CD4-positive, alpha-beta T cell treated with Interleukin-1 beta for 1 hour (primary cell): ENCODE measurements around the gene RIMS4.
"Not testable (repeated sequence)": the region's sequence is repeated elsewhere in the genome, so short reads cannot be mapped to it uniquely, and the experiment has no call there.

Source experiments
- DNase-seq, 2 donors: peaks; one replicate each; pipeline ENCODE4 v3.0.0-alpha.2; 2020 to 2022

Gene RIMS4

DNA sequence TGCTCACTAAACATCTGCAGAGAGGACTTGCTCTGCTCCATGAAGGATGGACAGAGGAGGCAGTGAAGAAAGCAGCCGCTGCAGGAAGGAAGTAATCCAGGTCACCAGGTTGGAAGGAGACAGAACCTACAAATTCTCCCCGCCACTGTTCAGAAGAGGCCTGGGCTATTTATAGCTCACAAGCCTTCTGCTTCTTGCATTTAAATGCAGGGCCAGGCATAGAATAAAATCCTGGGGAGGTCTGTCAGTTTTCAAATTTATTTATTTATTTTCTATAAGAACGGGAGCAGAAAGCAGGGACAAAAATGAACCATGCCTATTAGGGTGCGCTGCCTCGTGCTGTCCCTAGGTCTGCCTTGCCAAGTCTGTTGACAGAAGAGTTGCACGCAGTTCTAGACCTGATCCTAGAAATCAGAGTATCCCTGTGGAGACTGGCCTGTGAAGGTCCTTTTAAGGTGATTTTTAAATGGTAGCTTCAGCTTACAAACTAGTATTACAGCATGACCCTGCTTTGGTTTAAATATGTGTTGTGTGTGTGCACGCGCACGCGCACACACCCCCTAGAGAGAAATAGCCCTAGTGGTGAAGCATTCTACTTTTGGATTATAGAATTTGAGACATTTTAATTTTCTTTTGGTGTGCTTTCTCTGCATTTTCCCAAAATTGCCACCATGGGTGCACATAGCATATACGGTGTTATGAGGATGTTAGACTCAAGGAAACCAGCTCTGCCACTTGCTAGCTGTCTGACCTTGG, 19.5 kb downstream of the RIMS4 start:
- DNase-seq = no peak

DNA sequence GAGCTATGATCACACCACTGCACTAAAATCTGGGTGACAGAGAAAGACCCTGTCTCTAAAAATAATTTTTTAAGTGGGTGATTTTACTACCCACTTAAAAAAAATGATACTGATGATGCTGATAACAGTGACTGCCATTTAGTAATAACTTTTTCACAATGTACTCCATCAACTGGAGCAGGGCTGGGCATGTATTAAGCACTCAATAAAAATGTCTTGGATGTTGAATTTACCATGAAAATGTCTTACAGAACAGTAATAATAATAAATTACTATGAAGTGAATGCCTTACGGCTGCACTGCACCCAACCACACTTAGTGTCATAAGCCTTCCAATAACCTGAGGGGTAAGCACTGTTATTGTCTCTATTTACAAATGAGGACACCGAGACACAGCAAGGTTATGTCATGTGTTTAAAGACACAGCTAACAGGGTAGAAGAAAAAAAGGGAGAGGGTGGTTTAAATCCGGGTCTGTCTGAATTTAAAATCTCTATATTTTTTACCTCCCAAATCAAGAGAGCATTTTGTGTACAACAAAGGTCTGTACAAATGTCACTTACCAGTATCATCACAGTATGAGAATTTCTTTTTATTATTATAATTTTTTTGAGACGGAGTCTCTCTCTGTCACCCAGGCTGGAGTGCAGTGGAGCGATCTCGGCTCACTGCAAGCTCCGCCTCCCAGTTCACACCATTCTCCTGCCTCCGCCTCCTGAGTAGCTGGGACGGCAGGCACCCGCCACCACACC, 21.5 kb downstream of the RIMS4 start:
- no peak for DNase-seq

DNA sequence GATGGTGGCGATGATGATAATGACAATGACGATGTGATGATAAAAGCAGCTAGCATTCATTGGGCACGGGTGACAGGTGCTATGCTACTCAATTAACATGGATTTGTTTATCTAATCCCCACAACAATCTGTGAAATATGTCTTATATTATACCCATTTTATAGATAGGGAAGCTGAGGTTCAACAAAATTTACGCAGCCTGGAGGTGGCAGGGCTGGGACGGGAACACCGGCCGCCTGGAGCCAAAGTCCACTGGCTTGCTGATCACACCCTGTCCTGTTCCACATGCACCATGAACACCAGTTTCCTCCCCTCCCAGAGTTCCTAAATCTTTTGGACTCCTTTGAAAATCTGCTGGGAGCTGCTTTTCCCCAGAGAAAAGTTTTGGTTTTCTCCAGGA, 23.0 kb downstream of the RIMS4 start:
- no peak for DNase-seq

GRCh38 chr20:44785768-44786167, 24.6 kb downstream of the RIMS4 start:
- no peak for DNase-seq

GRCh38 chr20:44784688-44785087, 25.7 kb downstream of the RIMS4 start:
- DNase-seq = no peak

- no peak for DNase-seq
These were observed 28.6 kb downstream of the RIMS4 start for GRCh38 chr20:44781791-44782190.

- DNase-seq = no peak
These were observed 29.2 kb downstream of the RIMS4 start for GRCh38 chr20:44781118-44781517.

- peak in 1 of 2 donors; percentile 8 for DNase-seq
These were observed 30.1 kb downstream of the RIMS4 start for GRCh38 chr20:44780226-44780625.

DNA sequence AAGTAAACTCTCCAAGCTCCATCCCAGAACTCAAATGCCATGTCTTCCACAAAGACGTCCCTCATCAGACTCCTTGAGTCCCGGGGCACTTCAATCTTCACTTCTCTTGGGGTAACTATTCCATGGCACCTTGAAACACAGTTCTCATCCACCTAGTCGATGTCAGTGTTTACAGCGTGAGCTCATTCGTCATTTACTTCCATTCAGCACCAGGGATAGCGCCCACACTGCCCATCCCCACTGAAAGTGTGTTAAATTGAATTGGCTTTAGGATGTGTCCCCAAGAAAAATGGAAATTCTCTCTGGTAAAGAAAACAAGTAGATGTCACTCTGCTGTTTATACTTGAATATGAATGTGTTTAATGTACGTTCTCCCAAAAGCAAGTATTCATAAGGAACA, 33.4 kb downstream of the RIMS4 start:
- no peak for DNase-seq

- DNase-seq = no peak
These were observed 37.1 kb downstream of the RIMS4 start for GRCh38 chr20:44773070-44773829.

DNA sequence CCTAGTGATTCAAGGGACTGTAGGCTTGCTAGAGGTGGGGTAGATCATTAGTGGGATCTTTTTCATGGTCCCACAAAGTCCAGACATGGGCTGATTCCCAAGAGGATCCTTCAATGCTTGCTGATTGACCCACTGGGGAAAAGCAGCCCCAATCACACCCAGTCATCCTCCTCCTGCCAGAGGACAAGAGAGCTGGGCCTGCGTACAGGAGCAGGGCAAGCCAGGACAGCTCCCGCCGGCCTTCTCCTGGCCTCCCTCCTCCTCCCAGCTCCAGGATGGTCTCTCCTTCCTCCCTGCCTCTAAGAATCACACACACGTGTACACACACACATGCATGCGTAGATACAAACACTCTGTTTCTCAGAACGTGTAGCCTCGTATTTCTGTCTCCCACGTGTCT, 37.7 kb downstream of the RIMS4 start:
- no peak for DNase-seq

- no peak for DNase-seq
These were observed 39.2 kb downstream of the RIMS4 start for GRCh38 chr20:44771172-44771535.

DNA sequence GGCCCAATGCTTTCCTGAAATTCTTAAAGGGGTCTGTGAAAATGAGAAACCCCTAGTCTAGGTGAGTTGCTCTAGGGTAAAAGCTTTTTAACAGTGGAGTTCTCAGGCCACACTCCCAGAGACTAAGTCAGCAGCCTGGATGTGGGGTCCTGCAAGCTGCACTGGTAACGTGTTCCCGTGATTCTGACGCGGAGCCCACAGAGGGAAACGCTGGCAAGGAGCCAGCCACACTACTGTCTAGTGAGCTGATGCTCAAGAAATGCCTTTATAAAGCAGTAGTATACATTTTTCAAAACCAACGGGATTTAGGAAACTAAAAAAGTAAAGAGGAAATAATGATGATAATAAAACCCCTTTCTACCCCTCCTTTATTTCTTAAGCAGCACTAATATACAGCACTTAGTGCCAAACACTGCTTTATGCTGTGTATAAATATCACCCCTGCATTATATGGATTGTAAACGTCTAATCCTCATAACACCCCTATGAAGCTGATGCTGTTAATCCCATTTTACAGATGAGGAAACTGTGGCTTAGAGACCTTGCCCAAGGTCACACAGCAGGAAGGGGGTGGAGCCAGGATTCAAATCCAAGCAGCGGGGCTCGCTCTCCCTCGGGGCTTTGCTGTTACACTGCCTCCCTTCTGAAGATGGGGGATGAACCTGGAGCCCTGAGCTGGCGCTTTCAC, 39.7 kb downstream of the RIMS4 start:
- DNase-seq = no peak

GRCh38 chr20:44769481-44769863, 40.9 kb downstream of the RIMS4 start:
- DNase-seq = no peak

DNA sequence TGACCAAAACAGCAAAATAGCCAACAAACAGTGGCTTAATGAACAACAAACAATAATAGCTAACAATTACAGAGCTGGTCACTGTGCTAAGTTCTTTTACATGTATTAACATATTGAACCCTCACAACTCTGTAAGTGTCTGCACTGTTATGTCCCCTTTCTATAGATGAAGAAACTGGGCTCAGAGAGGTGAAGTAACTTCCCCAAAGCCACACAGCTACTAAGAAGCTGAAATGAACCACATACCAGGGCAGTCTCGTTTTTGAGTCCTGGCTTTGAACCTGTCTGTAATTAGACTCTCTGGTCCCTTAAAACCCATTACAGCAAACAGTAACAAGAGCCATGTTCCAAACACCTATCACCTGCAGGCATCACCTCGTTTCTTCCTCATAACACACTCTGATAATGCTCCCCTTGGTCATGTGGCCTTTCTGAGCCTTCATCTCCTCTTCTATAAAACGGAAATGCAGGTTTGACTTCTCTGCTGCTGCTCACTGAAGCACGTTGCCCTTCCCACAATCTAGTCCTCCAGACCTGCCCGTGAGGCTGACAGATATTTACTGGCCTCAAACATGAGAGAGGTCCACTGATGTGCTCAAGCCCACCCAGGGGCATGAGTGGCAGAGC, 41.4 kb downstream of the RIMS4 start:
- DNase-seq = no peak

DNA sequence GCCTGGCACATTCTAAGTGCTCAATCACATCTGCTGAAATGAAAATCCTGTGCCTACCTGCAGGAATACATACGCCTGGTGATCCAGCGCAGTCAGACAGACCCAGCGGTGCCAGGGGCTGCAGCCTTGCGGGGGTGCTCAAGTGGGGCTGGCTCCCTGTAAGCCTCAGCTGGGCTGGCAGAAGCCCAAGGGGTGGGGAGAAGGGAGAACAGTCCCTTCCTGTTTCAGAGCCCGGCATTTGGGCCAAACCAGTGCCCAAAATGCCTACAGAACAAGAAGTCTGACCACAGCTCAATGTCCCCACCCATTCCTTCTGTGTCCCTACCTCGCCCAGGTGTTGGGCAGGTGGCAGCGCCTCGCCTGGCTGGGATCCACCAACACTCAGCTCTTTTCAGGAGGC, 42.1 kb downstream of the RIMS4 start:
- no peak for DNase-seq

DNA sequence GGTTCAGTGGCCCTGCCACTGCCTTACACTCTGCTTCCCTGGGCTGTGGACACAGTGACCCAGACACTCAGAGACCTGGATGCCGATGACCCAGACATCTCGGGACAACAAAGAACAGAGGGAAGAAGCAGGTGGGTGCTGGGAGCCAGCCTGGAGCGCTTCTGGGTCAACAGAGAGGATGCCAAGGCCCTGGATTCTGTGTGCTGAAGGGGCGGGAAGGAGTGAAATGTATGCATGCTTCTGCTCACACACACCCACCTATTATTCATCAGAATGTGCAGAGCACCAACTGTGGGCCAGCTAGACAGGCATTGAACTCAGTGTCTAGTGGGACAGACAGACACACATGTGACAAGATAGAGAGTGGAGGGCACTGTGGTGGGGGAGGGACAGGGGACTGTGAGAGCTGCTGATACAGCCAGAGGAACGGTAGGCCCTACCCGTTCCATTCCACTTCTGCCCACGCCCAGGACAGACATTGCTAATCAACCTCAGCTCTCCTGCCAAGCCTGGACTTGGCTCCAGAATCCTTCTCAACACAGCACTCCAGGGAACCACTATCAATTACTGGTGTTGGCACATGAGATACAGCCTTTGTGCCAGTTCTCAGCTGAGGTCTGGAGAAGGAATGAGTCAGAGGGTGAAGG, 44.5 kb downstream of the RIMS4 start:
- no peak for DNase-seq

- no peak for DNase-seq
These were observed 45.3 kb downstream of the RIMS4 start for GRCh38 chr20:44765091-44765490.

DNA sequence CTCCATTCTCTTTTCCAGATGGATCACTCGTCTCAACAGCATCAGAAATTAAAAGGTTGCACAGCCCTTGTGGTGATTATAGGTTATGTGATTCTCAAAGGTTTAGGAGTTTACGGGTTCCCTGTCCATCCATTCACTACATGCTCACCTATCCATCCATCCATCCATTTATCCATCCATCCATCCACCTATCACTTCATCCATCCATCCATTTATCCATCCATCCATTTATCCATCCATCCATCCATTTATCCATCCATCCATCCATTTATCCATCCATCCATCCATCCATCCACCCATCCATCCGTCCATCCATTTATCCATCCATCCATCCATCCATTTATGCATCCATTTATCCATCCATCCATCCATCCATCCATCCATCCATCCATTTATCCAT, 46.5 kb downstream of the RIMS4 start:
- not testable (repeated sequence) for DNase-seq

- no peak for DNase-seq
These were observed 47.7 kb downstream of the RIMS4 start for GRCh38 chr20:44762466-44763140.

GRCh38 chr20:44761423-44761822, 48.9 kb downstream of the RIMS4 start:
- DNase-seq = no peak

DNA sequence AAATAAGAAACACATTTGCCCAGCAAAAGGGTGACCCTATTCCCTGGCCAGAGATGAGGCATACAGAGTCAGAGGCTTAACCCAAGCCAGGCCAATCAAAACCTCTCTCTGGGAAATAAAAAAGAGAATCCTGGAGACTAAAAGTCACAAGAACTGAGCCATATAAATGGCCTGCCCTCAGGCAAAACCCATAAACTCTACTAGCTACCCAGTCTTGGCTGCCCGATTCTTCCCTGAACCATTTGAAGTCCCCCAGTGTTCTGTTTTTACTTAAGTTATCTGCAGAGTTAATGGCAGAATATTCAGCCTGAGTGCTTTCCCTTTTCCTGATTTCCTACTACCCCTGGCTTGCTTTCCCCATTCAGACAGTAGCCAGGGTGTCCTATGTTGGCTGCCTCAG, 50.8 kb downstream of the RIMS4 start:
- DNase-seq = no peak
